Measurements from ENCODE around the gene GRIFIN. TPM values are rescaled to one million over a fixed set of nuclear protein-coding genes. Genes with fewer than 3 reads are reported as not detected.

Gene GRIFIN
- total RNA-seq, 4 donors from 2014 or later, result not detected

GRCh38 chr7:2474813-2475677 lies 1.2 kb downstream of the GRIFIN start:
- 82% methylated on average over 13 of the region's 28 CpGs; no CpG with 5 or more reads in 1 of the 2 donors for WGBS, 2 donors
- Histone ChIP-seq H3K27me3 (peaks cover 0 to 64% (median 1%) of the 10 kb centered on the region in 4 donors), H3K9me3 (no peaks in the 10 kb centered on the region), H3K4me1 (peaks cover 17 to 39% (median 32%) of the 10 kb centered on the region in 3 donors), H3K36me3 (no peaks in the 10 kb centered on the region), H3K4me3 (no peak overlapping the region), H3K27ac (no peak overlapping the region)
- TF ChIP-seq CTCF (IDR thresholded peaks at IDR 0.05), result no peak
- TF ChIP-seq POLR2A (IDR thresholded peaks at IDR 0.05), result no peak
- DNase-seq, result no peak
- intact Hi-C loops (cut with DNase I), result no loop called here

- 87 to 100% methylated on average over 1 to 3 of the region's 15 CpGs for WGBS, 2 donors
- Histone ChIP-seq H3K36me3 (no peaks in the 10 kb centered on the region), H3K27me3 (peaks cover 0 to 63% (median 1%) of the 10 kb centered on the region in 4 donors), H3K9me3 (no peaks in the 10 kb centered on the region), H3K4me1 (peaks cover 17 to 38% (median 32%) of the 10 kb centered on the region in 3 donors), H3K4me3 (no peak overlapping the region), H3K27ac (no peak overlapping the region)
- intact Hi-C loops (cut with DNase I), result no loop called here
- TF ChIP-seq CTCF (IDR thresholded peaks at IDR 0.05), result no peak
- DNase-seq, result no peak
Measured at GRCh38 chr7:2474224-2474623, 2.0 kb downstream of the GRIFIN start.

GRCh38 chr7:2473496-2474180 lies 2.6 kb downstream of the GRIFIN start:
- no peak for TF ChIP-seq POLR2A (IDR thresholded peaks at IDR 0.05)
- TF ChIP-seq CTCF (IDR thresholded peaks at IDR 0.05), result no peak
- DNase-seq, result no peak
- Histone ChIP-seq H3K4me1 (peaks cover 17 to 35% (median 27%) of the 10 kb centered on the region in 3 donors), H3K36me3 (no peaks in the 10 kb centered on the region), H3K27ac (no peak overlapping the region), H3K27me3 (peaks cover 0 to 59% (median 1%) of the 10 kb centered on the region in 4 donors), H3K4me3 (no peak overlapping the region), H3K9me3 (no peaks in the 10 kb centered on the region)
- WGBS, 2 donors, result 79 to 80% methylated on average over 8 to 11 of the region's 12 CpGs
- intact Hi-C loops (cut with DNase I), result no loop called here

GRCh38 chr7:2472739-2473138 lies 3.5 kb downstream of the GRIFIN start:
- Histone ChIP-seq H3K36me3 (no peaks in the 10 kb centered on the region), H3K27me3 (peaks cover 0 to 55% (median under 1%) of the 10 kb centered on the region in 4 donors), H3K27ac (no peak overlapping the region), H3K9me3 (no peaks in the 10 kb centered on the region), H3K4me3 (no peak overlapping the region), H3K4me1 (peaks cover 10 to 30% (median 18%) of the 10 kb centered on the region in 3 donors)
- DNase-seq, result no peak
- TF ChIP-seq CTCF (IDR thresholded peaks at IDR 0.05) (no peak), POLR2A (IDR thresholded peaks at IDR 0.05) (no peak)
- intact Hi-C loops (cut with DNase I), result no loop called here
- WGBS, 2 donors, result 69 to 77% methylated on average over 5 to 6 of the region's 6 CpGs

GRCh38 chr7:2471396-2471795 lies 4.8 kb downstream of the GRIFIN start:
- intact Hi-C loops (cut with DNase I), result no loop called here
- Histone ChIP-seq H3K9me3 (no peaks in the 10 kb centered on the region), H3K4me1 (peaks cover 6 to 21% (median 13%) of the 10 kb centered on the region in 3 donors), H3K27me3 (peaks cover 0 to 42% (median 0%) of the 10 kb centered on the region in 4 donors), H3K36me3 (no peaks in the 10 kb centered on the region), H3K27ac (no peak overlapping the region), H3K4me3 (no peak overlapping the region)
- no peak for DNase-seq
- WGBS, 2 donors, result 14% methylated on average over 4 to 8 of the region's 17 CpGs
- TF ChIP-seq CTCF (IDR thresholded peaks at IDR 0.05) (no peak), POLR2A (IDR thresholded peaks at IDR 0.05) (no peak)
